Esophagus muscularis mucosa (tissue), 4 donors: ENCODE results near the gene DTNA. TPM values are rescaled to one million over a fixed set of nuclear protein-coding genes. Genes with fewer than 3 reads are reported as not detected.
"Not testable (repeated sequence)": the region's sequence is repeated elsewhere in the genome, so short reads cannot be mapped to it uniquely, and the experiment has no call there.

Experiments used
- DNase-seq: peaks from one replicate; pipeline ENCODE4 v3.0.0-alpha.2; 2017; ENCODE audit errors: extremely low spot score
- H3K27ac ChIP-seq, 4 donors: fragments of 200-600 bp; sonication (generic); replicated peaks in 1 of 4; 1 replicate in 3 of 4; 2 replicates in 1 of 4; pipeline ENCODE4 v1.5.1; 2016 to 2019; ENCODE audit warnings: mild to moderate bottlenecking in 1 of 4
- H3K27me3 ChIP-seq, 4 donors: fragments of 200-600 bp; sonication (generic); one replicate each; pipeline versions ENCODE4 v1.5.1 to v1.6.0; 2016 to 2019
- H3K36me3 ChIP-seq, 4 donors: fragments of 200-600 bp; sonication (generic); one replicate each; pipeline ENCODE4 v1.5.1; 2016 to 2019
- H3K4me1 ChIP-seq, 4 donors: fragments of 200-600 bp; sonication (generic); one replicate each; pipeline ENCODE4 v1.5.1; 2016 to 2019
- H3K4me3 ChIP-seq, 4 donors: fragments of 200-600 bp; sonication (generic); 1 replicate in 2 of 4; 2 replicates in 2 of 4; pipeline ENCODE4 v1.5.1; 2016 to 2019; ENCODE audit warnings: mild to moderate bottlenecking in 4 of 4, moderate library complexity in 1 of 4
- H3K9me3 ChIP-seq, 4 donors: fragments of 200-600 bp; sonication (generic); 1 replicate in 3 of 4; 2 replicates in 1 of 4; pipeline ENCODE4 v1.5.1; 2016 to 2019
- EP300 ChIP-seq: sonication (generic); formaldehyde crosslinking; IDR thresholded peaks from one replicate; pipeline ENCODE4 v1.6.1; 2017; ENCODE audit warnings: antibody characterized with exemption
- POLR2A ChIP-seq: fragments of 450-650 bp; IDR thresholded peaks from one replicate; pipeline ENCODE4 v1.6.1; 2017; ENCODE audit warnings: antibody characterized with exemption, moderate library complexity, mild to moderate bottlenecking, low read depth
- POLR2AphosphoS5 ChIP-seq, 2 donors: sonication (generic); formaldehyde crosslinking; IDR thresholded peaks; one replicate each; pipeline ENCODE4 v1.6.1; 2017; ENCODE audit warnings: antibody characterized with exemption in 2 of 2
- WGBS: methylation state at CpG from one replicate; pipeline ENCODE4 v1.1.5; 2018; 5-methylcytosine and 5-hydroxymethylcytosine counted together
- intact Hi-C: fragments of 100-400 bp; cut with DNase I; formaldehyde crosslinking; loops from one replicate; pipeline ENCODE4 v1.15.1; 2023
- total RNA-seq, 4 donors: library from RNA; depleted of rRNA; stranded (reverse); fragments of >200 nt; gene quantifications; one replicate each; pipeline versions ENCODE4 v1.1.0 to v1.2.1, GENCODE V29; 2016
- TF ChIP-seq, protein P1 (sequence below), 3 experiments: fragments of 200-600 bp in 2 of 3; fragments of 450-650 bp in 1 of 3; sonication (generic) in 2 of 3; IDR thresholded peaks; one replicate each; pipeline ENCODE4 v1.5.1; 2017 to 2019; ENCODE audit warnings: antibody characterized with exemption in 3 of 3, mild to moderate bottlenecking in 2 of 3, moderate library complexity in 1 of 3

Gene DTNA
- total RNA-seq, 4 donors from 2014 or later = 189 to 284 (median 242) TPM

- TF ChIP-seq POLR2A = no peak
- TF ChIP-seq EP300 = no peak
- no peak for TF ChIP-seq POLR2AphosphoS5 (IDR thresholded peaks at IDR 0.05)
- TF ChIP-seq, protein P1, sequence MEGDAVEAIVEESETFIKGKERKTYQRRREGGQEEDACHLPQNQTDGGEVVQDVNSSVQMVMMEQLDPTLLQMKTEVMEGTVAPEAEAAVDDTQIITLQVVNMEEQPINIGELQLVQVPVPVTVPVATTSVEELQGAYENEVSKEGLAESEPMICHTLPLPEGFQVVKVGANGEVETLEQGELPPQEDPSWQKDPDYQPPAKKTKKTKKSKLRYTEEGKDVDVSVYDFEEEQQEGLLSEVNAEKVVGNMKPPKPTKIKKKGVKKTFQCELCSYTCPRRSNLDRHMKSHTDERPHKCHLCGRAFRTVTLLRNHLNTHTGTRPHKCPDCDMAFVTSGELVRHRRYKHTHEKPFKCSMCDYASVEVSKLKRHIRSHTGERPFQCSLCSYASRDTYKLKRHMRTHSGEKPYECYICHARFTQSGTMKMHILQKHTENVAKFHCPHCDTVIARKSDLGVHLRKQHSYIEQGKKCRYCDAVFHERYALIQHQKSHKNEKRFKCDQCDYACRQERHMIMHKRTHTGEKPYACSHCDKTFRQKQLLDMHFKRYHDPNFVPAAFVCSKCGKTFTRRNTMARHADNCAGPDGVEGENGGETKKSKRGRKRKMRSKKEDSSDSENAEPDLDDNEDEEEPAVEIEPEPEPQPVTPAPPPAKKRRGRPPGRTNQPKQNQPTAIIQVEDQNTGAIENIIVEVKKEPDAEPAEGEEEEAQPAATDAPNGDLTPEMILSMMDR (IDR thresholded peaks at IDR 0.05) = no peak
- Histone ChIP-seq H3K36me3 (no peaks in the 10 kb centered on the region), H3K27me3 (no peaks in the 10 kb centered on the region), H3K4me1 (peaks cover 0 to 4% (median 0%) of the 10 kb centered on the region in 4 donors), H3K4me3 (no peak overlapping the region), H3K27ac (no peak overlapping the region), H3K9me3 (no peaks in the 10 kb centered on the region)
- no peak for DNase-seq
- intact Hi-C loops = no loop called here
- 88% methylated on average over 1 of the region's 1 CpG for WGBS
Observed at GRCh38 chr18:34718610-34719009, 8.5 kb downstream of the DTNA start.

DNA sequence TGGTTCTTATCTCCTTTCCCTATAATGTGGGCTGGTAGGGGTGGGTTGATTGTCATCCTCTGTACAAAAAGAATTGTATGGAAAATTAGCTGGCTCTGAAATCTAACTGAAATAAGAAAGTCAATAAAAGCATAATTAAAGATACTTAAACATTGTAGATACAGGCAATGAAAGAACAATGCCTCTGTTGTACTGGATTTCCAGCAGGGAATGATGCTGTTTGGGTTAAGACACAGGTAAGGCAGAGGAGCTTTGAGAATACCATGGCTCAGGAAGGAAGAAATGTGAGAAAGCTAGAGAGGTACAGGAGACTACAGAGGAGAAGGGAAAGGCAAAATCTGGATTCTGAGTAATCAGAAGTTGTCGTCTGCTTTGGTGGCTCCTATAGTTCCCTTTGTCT lies 10.1 kb downstream of the DTNA start:
- TF ChIP-seq, protein P1 (IDR thresholded peaks at IDR 0.05) = no peak
- TF ChIP-seq POLR2A = no peak
- no peak for TF ChIP-seq POLR2AphosphoS5 (IDR thresholded peaks at IDR 0.05)
- no peak for TF ChIP-seq EP300
- WGBS = 79% methylated on average over 1 of the region's 1 CpG
- intact Hi-C loops = no loop called here

DNA sequence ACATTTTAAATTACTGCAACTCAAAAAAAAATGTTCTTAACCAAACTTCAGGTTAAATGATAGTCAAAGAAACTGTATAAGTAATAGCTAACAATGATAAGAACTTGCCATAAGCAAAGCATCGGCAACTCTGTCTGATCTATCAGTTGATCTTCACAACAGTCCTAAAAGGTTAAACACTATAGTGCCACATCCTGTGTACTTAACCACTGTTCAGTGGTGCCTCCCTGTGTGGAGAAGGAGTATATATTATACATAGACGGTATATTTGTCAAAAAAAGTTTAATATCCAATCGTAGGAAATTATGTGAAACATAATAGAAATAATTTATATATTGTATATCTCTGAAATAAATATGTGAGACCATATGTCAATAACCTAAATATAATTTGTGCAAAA lies 13.0 kb downstream of the DTNA start:
- no peak overlapping the region for H3K4me3 ChIP-seq
- WGBS = 78% methylated on average over 3 of the region's 3 CpGs
- intact Hi-C loops = no loop called here
- no peaks in the 10 kb centered on the region for H3K27me3 ChIP-seq
- peaks cover 0 to 6% (median 0%) of the 10 kb centered on the region in 4 donors for H3K9me3 ChIP-seq
- H3K27ac ChIP-seq = no peak overlapping the region
- DNase-seq = no peak
- no peaks in the 10 kb centered on the region for H3K36me3 ChIP-seq
- peaks cover 0 to 13% (median 8%) of the 10 kb centered on the region in 4 donors for H3K4me1 ChIP-seq
- no peak for TF ChIP-seq EP300
- TF ChIP-seq, protein P1 (IDR thresholded peaks at IDR 0.05) = no peak
- no peak for TF ChIP-seq POLR2AphosphoS5 (IDR thresholded peaks at IDR 0.05)
- no peak for TF ChIP-seq POLR2A

More for the DNA sequence above, 10.1 kb downstream of the DTNA start:
- no peak overlapping the region for H3K4me3 ChIP-seq
- no peak overlapping the region for H3K27ac ChIP-seq
- H3K4me1 ChIP-seq = peaks cover 0 to 4% (median 0%) of the 10 kb centered on the region in 4 donors
- H3K9me3 ChIP-seq = peaks cover 0 to 6% (median 0%) of the 10 kb centered on the region in 4 donors
- no peak for DNase-seq
- no peaks in the 10 kb centered on the region for H3K27me3 ChIP-seq
- no peaks in the 10 kb centered on the region for H3K36me3 ChIP-seq

DNA sequence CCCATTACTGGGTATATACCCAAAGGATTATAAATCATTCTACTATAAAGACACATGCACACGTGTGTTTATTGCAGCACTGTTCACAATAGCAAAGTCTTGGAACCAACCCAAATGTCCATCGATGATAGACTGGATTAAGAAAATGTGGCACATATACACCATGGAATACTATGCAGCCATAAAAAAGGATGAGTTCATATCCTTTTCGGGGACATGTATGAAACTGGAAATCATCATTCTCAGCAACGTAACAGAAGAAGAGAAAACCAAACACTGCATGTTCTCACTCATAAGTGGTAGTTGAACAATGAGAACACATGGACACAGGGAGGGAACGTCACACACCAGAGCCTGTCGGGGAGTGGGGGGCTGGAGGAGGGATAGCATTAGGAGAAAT lies 15.6 kb downstream of the DTNA start:
- H3K4me3 ChIP-seq, intact Hi-C loops, H3K9me3 ChIP-seq, H3K27me3 ChIP-seq, H3K27ac ChIP-seq, DNase-seq, H3K36me3 ChIP-seq: not testable (repeated sequence)
- WGBS = 91% methylated on average over 6 of the region's 6 CpGs
- peaks cover 16 to 38% (median 30%) of the 10 kb centered on the region in 4 donors for H3K4me1 ChIP-seq

GRCh38 chr18:34726286-34727004 lies 16.3 kb downstream of the DTNA start:
- no peak for TF ChIP-seq EP300
- no peak for TF ChIP-seq POLR2A
- TF ChIP-seq POLR2AphosphoS5 (IDR thresholded peaks at IDR 0.05) = no peak
- TF ChIP-seq, protein P1 (IDR thresholded peaks at IDR 0.05) = no peak
- no peaks in the 10 kb centered on the region for H3K27me3 ChIP-seq
- peaks cover 16 to 45% (median 33%) of the 10 kb centered on the region in 4 donors for H3K4me1 ChIP-seq
- DNase-seq = no peak
- intact Hi-C loops = no loop called here
- H3K36me3 ChIP-seq = no peaks in the 10 kb centered on the region
- WGBS = 72% methylated on average over 4 of the region's 5 CpGs
- peaks cover 0 to 6% (median 0%) of the 10 kb centered on the region in 4 donors for H3K9me3 ChIP-seq
- H3K4me3 ChIP-seq = no peak overlapping the region
- peak overlapping the region in 1 of 4 donors; percentile 13 for H3K27ac ChIP-seq
